ENCODE measurements around the gene DTNA.

DTNA gene

DNA sequence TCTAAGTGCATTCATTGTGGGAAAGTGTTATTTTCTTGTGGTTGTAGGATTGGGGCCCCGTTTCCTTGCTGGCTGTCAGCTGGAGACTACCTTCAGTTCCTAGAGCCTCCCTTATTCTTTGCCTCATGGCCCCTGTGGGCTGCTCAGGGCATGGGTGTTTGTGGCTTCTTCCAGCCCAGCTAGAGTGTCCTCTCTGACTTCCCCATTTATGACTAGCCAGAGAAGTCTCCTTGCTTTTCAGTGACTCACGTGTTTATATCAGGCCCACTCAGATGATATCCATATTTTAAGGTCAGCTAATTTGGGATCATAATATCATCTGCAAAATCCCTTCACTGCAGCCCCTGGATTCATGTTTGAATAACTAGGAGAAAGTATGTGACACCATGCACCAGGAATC is 62.8 kb downstream of the DTNA start:
- no peak for DNase-seq (ENCODE audit: low spot score)

DNA sequence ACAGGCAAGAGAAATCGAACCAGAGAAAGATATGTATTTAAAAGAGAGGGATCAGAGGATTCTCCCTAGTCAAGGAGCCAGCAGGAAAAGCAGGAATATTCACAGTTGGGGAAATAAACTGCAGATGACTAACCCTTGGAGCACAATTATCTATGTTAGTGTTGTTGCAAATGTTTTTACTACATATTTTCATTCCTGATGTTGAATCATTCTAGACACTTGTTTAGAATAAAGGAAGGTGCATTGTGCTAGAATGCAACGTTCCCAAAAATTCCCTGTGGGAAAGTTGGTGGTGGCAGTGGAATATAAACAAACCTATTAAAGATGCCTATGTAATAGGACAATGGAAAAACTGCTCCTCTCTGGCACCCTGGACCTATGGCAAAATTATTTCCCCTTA is 63.3 kb downstream of the DTNA start:
- no peak for DNase-seq (ENCODE audit: low spot score)

DNA sequence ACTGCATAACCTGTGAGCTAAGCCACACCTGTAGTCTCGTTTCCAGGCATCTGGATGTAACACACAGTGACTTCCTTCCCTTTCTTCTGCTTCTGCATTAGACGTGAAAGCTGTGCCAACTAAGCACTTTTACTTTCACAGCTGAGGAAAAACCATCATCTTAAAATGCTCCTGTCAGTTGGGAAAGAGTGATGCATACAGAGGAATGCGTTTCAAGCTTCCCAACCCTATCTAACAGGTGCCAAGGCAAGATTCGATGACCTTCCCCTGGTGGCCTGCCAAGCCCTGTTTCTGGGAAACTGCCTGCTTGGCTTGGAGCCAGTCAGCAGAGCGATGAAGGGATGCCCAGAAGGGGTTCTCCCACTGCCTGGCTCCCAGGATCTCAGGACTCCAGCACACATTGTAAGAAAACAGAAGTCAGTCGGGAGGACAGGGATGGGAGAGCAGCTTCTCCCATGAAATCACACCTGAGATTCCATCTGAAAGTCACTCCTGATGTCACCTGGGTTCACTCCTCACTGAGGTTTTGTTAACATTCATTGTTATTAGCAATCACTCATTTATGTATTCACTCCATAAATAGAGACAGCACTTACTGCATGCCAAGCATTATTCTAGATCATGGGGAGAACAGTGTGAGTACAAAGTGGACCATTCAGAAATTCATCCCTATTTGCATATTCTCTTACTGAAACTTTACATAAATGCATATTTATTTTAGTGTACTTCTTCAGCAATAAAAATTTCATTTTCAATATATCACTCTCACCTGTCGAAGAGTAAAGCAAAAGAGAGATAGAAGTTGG is 64.1 kb downstream of the DTNA start:
- DNase-seq (ENCODE audit: low spot score) = peak; percentile 40

DNA sequence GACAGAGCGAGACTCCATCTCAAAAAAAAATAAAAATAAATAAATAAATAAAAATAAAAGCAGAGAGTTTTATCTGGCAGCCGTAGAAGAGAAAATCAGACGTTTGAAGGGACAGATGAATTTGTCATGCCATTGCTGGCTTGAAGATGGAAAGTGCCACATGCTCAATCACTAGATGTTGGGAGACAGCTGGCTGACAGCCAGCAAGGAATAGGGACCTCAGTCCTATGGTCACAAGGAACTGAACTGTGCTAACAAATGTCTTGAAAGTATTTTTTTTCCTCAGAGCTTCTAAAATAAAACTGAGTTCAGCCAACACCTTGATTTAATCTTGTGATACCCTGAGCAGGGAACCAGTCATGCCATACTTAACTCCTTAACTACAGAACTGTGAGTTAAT is 65.4 kb downstream of the DTNA start:
- no peak for DNase-seq (ENCODE audit: low spot score)

DNA sequence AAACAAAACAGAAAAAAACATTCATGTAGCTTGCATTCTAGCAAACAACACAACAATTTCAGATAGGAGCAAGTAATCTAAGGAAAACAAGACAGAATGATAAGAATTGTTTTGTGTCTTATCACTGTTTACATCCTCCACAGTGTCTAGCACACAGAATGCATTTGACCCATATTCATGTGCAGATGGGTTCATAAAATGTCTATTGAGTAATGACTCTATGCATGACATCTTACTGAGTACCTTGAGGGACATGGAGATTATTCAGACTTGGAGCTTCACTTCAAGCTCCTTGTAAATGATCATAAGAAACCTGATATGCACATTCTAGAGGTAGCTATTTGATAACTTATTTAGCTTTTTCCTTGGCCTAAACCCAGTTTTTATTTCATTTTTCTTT is 69.0 kb downstream of the DTNA start:
- DNase-seq (ENCODE audit: low spot score) = no peak

DNA sequence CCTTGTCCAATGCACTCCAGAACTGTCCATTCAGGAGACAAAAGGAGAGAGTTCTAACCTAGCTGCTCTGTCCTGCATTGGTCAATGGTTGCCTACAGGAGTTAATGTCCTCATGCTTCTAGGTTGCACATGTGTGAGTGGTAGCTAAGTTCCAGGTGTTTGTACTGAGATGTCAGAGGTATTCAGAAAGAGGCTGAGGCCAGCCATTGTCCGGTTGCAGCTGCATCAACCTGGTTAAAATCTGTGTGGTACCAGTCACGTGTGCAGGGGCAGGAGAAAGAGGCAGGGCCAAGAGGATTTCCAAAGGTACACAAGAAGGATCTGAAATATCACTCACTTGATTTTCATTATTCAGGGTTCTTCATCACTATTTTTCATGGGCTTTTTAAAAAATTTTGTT is 70.8 kb downstream of the DTNA start:
- DNase-seq (ENCODE audit: low spot score) = no peak

DNA sequence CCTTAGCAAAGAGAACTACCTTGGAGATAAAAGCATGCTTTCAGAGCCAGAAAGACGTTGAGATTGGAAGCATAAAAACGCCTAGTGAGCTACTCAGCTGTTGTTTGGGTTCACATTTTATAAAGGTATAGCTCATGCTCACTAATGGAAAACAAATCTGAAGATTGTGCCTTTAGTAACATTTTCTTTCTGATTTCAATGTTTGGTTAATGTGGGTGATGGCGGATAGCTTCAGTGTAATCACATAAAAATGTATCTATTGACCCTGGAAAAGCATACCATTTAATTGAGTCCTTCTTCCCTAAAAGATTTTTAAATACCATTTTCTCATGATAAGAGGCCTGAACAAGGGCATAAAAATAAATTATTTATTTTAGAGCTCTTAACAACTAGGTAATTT is 73.4 kb downstream of the DTNA start:
- DNase-seq (ENCODE audit: low spot score) = no peak

DNA sequence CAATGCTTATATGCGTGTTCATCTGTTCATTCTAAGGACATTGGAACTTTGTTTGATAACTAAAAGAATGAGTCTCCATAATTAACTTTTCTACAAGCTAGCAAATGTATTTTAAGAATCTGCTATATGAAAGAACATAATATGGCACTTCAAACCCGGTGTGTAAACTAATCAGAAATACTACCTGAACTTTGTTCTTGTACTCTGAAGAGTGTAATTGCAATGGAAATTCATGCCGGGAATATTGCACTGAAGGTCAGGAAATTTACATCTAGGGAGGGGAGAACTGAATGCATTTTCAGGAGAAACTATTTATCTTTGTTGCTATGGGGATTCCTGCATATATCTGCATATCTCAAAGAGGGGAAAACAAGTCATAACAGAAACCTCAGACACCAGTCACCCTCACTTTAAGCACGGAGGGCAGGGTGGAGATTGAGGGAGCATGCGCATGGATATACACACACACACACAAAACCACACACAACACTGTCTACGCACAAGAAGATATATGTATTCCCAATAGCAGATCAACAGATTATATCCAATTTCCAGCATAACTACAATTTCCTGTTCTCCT is 76.2 kb downstream of the DTNA start:
- DNase-seq (ENCODE audit: low spot score) = no peak

DNA sequence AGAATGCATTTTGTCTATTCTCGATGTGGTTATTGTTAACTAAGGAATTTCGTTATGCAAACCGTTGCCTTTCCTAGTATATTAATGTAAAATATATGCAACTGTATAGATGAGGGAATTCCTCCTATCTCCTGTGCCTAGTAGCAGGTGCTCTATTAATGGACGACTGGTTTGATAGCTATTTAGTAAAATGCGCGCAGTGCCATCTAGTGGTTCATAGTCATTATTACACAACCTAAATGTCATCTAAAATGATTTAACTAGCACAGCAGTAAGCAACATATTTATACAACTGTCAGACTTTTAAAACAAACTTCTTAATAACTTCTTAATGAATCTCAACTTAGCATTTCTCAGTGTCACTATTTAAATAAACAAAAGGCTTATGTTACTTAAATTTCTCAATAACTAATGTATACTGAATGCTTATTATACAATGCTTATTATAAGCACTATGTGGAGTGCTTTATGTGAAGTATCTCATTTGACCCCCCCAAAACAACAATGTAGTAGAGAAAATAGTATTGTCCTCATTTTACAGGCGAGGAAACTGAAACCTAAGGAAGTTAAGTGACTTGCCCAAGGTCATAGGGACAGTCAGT is 77.9 kb downstream of the DTNA start:
- peak; percentile 71 for DNase-seq (ENCODE audit: low spot score)

DNA sequence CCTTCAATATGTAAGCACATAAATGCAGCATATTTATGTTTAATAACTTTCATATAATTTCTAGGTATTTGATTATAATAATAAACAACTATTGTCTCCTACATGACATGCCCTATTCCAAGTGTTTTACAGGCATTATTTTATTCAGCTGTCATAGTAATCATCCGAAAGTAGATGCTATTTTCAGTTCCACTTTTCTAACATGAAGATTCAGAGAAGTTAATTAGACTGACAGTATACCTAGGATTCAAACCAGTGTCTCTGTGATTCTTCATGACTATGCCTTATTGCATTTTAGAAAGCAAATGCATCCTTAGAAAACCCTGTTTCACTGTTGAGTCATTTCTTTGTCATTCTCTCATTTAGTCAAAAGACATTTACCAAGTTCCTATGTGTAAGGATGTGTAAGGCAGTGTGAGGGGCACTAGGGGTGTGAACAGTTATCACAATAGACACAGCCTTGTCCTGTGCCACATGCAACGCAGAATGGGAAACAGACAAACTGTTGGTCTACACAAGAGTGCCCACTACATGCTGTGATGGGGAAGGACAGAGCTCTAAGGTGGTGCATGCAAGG is 79.8 kb downstream of the DTNA start:
- DNase-seq (ENCODE audit: low spot score) = no peak

DNA sequence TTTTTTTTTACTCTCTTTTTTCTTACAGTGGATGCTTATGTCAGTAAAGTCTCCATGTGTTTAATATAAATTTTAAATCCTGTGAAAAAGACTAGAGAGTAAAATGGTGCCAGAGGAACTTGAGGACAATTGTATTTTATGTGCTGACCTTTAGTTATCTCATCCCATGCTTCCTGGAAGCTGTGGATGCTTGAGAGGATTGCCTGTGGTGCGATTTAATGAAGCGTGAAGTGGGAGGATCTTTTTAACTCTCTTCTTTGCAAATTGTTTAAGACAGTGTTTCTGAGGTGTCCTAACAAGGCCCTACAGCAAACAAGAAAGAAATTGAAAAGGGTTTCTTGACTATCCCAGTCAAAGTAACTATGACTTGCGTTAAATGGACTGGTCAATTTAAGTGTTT is 84.2 kb downstream of the DTNA start:
- no peak for DNase-seq (ENCODE audit: low spot score)

DNA sequence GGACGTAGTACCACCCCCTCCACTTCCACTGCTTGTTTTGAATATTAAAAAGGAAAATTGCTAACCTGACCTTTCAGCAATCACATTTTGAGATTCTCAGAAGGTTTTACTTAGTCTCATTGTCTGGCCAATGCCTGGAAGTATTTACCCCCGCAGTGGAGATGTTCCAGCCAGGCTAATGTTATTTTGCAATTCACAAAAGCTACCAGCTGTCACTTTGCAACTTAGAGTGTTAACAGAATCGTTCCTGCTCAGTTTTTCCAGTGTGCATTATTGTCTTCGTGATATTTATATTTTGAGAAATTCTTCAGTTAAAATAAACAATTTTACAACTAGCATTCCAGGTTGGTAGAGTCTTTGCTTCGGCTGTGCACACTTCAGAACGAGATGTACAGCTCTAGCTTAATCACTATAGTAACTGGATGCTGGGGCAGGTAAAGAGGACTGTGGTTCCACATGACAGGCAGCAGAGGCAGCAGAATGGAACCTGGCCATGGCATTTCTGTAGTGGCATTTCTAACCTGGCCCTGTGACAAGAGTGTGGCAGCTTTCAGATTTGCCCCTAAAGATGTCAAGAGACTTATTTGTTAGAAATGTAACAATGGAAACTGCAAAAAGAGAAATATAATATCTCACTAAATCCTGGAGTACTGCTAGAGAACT is 85.1 kb downstream of the DTNA start:
- no peak for DNase-seq (ENCODE audit: low spot score)

DNA sequence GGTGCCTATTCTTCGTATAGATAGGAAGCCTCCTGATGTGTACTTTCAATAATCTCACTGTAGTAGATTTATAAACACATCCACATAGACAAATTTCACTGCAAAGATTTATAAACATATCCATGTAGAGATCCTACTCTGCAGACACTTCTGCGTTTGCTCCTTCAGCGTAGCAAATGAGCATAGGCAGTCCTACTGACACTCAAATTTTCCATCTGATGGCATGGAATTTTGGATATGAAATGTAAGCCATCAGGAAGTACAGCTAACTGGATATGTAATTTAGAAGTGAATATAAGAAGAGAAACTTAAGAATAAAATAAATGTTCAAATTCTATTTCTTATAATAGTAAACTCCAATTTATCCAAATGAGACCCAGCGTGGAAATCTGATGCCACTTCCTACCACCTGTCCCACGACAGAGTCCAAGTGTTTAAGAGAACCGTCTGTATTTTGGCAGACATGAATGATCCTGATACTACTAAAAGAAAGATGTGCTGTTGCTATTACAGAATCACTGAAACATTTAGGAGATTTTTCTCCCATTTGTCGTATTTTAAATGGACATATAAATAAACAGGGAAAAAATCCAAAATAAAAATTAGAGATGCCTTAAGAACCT is 86.0 kb downstream of the DTNA start:
- no peak for DNase-seq (ENCODE audit: low spot score)

DNA sequence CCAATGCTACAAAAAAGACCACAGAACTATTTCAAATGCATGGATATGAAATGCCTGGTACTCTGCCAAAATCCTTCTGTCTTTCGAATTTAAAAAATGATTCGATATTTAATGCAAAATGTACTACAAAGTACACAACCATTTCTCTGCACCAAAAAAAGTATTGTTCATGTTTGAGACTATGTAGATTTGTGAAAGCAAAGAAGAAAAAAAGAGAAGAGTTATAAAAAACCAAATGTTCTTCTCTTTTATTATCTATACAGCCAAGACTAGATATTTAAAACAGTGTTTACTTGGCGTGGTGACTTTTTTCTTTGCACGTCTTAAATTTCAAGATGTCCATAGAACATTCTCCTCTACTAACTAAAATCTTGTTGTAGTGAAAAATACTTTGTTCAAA is 89.2 kb downstream of the DTNA start:
- DNase-seq (ENCODE audit: low spot score) = no peak

DNA sequence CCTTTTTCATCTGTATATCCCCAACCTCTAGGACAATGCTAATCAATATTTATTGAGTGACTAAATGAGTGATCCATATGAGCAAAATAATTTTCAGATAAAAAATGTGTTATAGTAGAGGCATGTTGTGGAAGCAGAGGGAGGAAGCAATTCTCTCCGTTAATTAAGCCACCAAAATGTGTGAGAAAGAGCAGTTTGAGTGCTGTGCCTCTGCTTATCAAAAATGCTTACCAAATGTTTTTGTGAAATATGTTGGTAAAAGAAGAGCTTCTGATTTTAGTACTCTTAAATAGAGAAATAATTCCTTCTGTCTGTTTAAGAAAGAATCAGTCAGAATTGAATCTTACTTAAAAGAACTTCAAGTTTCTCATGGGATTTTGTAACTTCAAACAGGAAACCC is 90.3 kb downstream of the DTNA start:
- no peak for DNase-seq (ENCODE audit: low spot score)

DNA sequence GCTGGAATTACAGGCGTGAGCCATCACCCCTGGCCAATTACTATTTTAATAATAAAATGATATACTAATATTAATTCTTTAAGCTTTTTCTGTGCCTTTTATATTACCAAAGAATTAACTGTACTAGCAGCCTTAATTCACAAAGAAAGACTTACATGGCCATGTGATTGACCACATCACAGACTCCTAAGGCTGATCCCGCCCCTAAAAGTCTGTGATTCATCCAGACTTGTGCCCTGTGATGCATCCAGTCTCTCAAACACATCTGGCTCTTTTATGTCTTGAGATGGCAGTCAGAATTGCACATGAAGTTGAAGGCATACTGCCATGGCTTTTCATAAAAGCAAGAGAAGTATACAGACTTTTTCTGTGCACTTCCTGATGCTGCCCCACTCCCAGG is 91.7 kb downstream of the DTNA start:
- DNase-seq (ENCODE audit: low spot score) = no peak

DNA sequence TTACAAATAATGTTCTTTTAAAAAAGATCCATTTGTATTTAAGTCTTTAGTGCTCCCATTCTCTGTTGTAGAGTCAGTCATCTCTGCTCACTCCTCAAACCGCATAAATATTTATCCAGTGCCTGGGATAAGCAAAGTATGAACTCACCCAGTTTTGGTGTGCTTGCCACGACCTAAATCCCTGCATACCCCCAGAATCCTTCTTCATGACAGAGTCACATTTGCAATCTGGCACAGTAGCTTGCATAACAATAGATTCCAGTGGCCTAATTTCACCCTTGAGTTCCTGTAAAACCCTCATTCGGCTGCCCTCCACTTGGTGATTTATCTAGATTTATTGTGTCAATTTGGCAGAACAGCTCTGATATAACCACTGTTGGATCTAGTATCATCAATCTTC is 92.9 kb downstream of the DTNA start:
- DNase-seq (ENCODE audit: low spot score) = no peak

DNA sequence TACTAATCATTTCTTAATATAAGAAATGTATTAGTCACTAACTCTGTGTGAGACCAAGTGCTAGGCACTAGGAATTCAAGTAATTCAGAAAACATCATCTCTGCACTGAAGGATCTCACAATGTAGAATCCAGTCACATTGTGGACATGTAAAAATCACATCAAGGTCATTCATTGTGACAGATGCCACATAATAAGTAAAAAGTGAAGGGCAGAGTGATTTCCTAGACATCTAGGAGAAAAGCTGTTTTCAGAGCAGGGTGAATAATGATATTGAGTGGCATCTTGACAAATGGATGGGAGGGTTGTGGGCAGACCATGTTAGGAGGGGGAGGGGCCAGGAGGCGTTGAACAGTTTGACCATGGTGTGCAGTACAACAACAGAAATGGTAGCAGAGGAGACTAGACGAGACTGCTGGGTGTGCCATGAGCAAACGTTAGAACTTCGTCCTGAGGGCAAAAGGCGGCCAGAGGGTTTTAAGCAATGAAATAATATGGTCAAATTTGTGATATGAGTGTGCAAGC is 93.8 kb downstream of the DTNA start:
- DNase-seq (ENCODE audit: low spot score) = no peak

DNA sequence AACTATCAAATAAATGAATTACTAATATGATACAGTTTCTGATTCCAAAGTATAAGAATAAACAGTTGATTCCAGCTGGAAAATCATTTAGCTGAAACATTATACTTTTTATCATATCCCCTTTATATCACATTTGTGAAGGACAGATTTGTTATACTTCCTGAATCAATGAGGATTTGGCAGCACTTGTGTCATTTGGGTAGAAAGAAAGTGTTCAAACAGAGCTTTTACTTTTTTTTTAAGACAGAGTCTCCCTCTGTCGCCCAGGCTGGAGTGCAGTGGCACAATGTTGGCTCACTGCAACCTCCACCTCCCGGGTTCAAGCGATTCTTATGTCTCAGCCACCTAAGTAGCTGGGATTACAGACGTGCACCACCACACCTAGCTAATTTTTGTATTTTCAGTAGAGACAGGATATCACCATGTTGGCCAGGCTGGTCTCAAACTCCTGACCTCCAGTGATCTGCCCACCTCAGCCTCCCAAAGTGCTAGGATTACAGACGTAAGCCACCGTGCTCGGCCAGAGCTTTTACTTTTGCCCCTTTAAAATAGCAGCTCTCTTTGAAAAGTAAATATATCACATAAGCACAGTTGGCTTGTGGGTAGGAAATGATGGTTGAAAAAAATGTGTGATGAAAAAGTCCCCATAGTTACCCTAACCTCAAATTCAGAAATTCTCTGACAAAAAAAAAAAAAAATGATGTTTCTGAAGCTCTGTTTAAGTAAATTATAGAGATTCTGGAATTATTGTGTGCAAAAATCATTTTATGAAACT is 95.2 kb downstream of the DTNA start:
- no peak for DNase-seq (ENCODE audit: low spot score)

DNA sequence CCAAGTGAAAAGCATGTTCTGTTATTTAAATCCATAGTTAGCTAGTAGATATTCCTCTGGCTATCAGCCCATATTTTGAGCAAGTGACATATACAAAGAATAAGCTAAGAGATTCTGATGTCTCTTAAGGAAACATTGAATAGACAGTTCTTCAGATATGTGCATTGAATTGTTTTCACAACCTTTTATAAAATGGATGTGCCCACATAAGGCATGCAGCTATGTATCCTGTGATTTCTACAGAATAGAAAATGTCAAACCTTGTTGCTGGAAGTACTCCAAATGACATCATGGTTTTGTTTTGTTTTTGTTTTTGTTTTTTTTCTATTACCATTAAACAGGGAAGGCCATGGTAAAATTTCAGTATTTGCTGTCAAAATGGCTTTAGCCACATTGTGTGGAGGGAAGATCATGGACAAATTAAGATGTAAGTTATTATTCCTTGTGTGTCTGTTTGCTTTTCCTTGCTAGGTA is 95.8 kb downstream of the DTNA start:
- no peak for DNase-seq (ENCODE audit: low spot score)

DNA sequence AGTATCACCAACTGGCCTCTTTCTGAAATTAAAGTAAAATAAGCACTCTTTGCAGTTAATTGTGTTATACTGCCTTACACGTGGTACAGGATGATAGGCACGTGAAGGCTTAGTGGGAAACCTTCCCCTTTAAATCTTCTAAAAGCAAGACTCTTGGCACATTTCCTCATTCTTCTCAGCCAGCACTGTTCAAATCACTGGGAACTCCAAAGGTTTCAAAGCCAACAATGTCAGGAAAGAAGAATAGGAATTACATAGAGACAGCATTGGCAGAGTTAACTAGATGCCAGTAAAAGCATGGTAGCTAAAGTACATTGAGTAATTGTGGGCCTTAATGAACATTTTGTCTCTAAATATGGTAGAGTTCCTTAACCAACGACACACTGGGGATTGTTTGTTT is 96.4 kb downstream of the DTNA start:
- peak; percentile 43 for DNase-seq (ENCODE audit: low spot score)
